Subcutaneous abdominal adipose tissue (tissue), 5 donors: ENCODE results near the gene ARHGAP21.
"Not testable (repeated sequence)": the region's sequence is repeated elsewhere in the genome, so short reads cannot be mapped to it uniquely, and the experiment has no call there.

ENCODE experiments used
- H3K27ac ChIP-seq: one replicate; pipeline ENCODE4 v1.7.0; 2013; ENCODE audit warnings: low read depth, mild to moderate bottlenecking, inconsistent platforms, low read length, moderate library complexity
- H3K27me3 ChIP-seq, 5 donors: one replicate each; pipeline ENCODE4 v1.7.0; 2013; ENCODE audit warnings: low read length in 5 of 5, inconsistent platforms in 1 of 5; ENCODE audit not compliant: control insufficient read depth in 5 of 5, insufficient read depth in 4 of 5
- H3K36me3 ChIP-seq, 5 donors: one replicate each; pipeline ENCODE4 v1.7.0; 2013; ENCODE audit warnings: low read length in 5 of 5; ENCODE audit not compliant: control insufficient read depth in 5 of 5, insufficient read depth in 5 of 5
- H3K4me1 ChIP-seq, 5 donors: one replicate each; pipeline ENCODE4 v1.7.0; 2013; ENCODE audit warnings: low read length in 5 of 5, mild to moderate bottlenecking in 3 of 5, moderate library complexity in 1 of 5; ENCODE audit not compliant: control insufficient read depth in 5 of 5, insufficient read depth in 5 of 5
- H3K4me3 ChIP-seq, 5 donors: one replicate each; pipeline ENCODE4 v1.7.0; 2013; ENCODE audit warnings: low read length in 5 of 5, low read depth in 1 of 5
- H3K9ac ChIP-seq, 5 donors: one replicate each; pipeline ENCODE4 v1.7.0; 2013; ENCODE audit warnings: low read length in 5 of 5, mild to moderate bottlenecking in 4 of 5, moderate library complexity in 3 of 5
- H3K9me3 ChIP-seq, 5 donors: one replicate each; pipeline ENCODE4 v1.7.0; 2013; ENCODE audit warnings: low read length in 5 of 5; ENCODE audit not compliant: control insufficient read depth in 5 of 5
- donor health status: healthy.
- donor health status: healthy.
- donor health status: healthy.
- donor health status: healthy.
- donor health status: healthy.

The ARHGAP21 gene

GRCh38 chr10:24674892-24675632 is 48.6 kb downstream of the ARHGAP21 start:
- Histone ChIP-seq H3K9me3 (peaks cover 0 to 3% (median 0%) of the 10 kb centered on the region in 5 donors), H3K36me3 (no peaks in the 10 kb centered on the region), H3K9ac (no peak overlapping the region), H3K27ac (no peak overlapping the region), H3K4me1 (no peaks in the 10 kb centered on the region), H3K4me3 (no peak overlapping the region), H3K27me3 (no peaks in the 10 kb centered on the region)

DNA sequence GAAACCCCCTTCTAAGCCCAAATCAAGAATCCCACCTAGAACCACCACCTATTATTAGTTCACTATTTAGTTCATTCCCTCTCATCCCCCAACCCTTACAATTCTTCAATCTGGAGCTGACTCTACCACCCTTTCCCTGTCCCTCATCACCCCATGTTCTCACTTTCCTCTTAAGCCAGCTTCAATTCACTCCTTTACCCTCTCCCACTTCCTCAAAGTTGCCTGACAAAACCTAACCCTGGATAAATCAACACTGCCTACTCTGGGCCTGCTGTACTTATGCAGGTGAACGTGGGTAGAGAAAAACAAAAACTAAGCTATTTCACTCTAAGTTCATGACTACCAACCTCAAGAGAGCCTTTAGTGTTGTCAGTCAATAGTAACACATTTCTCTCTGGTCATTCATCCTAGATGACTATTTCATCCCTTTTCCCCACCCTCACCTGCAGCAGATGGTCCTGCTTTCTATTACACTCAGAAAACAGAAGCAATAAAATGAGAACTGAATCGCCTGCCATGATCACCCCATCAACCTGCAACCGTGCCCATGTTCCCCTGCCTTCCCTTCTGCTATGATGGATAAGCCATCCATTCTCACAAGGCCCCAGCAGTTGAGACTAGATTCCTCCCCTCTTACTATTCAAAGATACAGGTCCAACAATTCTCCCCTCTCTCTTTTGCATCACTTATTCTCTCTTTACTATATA is 52.6 kb downstream of the ARHGAP21 start:
- H3K9ac ChIP-seq = no peak overlapping the region
- no peak overlapping the region for H3K4me3 ChIP-seq
- H3K4me1 ChIP-seq = no peaks in the 10 kb centered on the region
- no peaks in the 10 kb centered on the region for H3K27me3 ChIP-seq
- H3K27ac ChIP-seq = no peak overlapping the region
- H3K9me3 ChIP-seq = no peaks in the 10 kb centered on the region
- peaks cover 5 to 11% (median 8%) of the 10 kb centered on the region in 5 donors for H3K36me3 ChIP-seq

GRCh38 chr10:24669285-24669852 is 54.3 kb downstream of the ARHGAP21 start:
- Histone ChIP-seq H3K4me1 (no peaks in the 10 kb centered on the region), H3K27ac (no peak overlapping the region), H3K36me3 (peaks cover 5 to 15% (median 8%) of the 10 kb centered on the region in 5 donors), H3K4me3 (no peak overlapping the region), H3K9me3 (no peaks in the 10 kb centered on the region), H3K9ac (no peak overlapping the region), H3K27me3 (no peaks in the 10 kb centered on the region)

DNA sequence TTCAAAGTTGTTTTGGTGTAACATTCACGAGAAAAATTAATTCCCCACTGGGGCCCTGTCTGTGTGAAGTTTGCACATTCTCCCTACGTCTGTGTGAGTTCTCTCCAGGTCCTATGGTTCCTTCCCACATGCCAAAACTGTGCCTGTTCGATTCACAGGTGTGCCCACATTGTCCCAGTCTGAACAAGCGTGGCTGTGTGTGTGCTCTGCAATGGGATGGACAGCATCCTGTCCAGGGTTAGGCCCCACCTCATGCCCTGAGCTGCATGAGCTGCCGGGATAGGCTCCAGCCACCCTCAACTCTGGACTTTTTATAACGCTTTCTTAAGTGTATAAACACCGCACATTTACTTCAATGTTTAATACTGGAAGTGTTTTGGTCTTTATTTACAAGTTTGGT is 55.4 kb downstream of the ARHGAP21 start:
- Histone ChIP-seq H3K9ac (no peak overlapping the region), H3K27me3 (no peaks in the 10 kb centered on the region), H3K36me3 (peaks cover 12 to 22% (median 14%) of the 10 kb centered on the region in 5 donors), H3K4me3 (no peak overlapping the region), H3K9me3 (no peaks in the 10 kb centered on the region), H3K27ac (no peak overlapping the region), H3K4me1 (no peaks in the 10 kb centered on the region)

DNA sequence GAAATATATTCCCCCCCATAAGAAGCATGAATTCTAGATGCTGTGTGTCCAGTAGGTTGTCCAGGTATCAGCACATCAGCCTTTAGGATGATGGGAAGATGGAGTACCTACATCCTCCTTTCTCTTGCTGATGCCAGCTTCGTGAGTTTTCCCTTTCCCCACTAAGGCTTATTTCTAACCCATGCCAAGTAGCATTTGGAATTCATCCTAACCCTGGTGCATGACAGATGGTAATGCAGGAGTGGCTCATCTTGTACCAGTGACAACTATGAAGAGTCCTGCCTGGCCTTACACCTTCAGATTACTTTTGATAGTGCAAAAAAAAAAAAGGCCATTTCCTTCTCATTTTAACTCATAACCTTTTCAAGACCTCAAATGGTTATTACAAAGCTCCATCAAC is 58.7 kb downstream of the ARHGAP21 start:
- no peak overlapping the region for H3K27ac ChIP-seq
- H3K27me3 ChIP-seq = no peaks in the 10 kb centered on the region
- no peaks in the 10 kb centered on the region for H3K4me1 ChIP-seq
- no peak overlapping the region for H3K9ac ChIP-seq
- H3K9me3 ChIP-seq = no peaks in the 10 kb centered on the region
- H3K36me3 ChIP-seq = peaks cover 12 to 22% (median 14%) of the 10 kb centered on the region in 5 donors
- H3K4me3 ChIP-seq = no peak overlapping the region

GRCh38 chr10:24661376-24661775 is 62.3 kb downstream of the ARHGAP21 start:
- H3K27ac ChIP-seq = no peak overlapping the region
- H3K27me3 ChIP-seq = no peaks in the 10 kb centered on the region
- H3K9me3 ChIP-seq = no peaks in the 10 kb centered on the region
- H3K4me3 ChIP-seq = no peak overlapping the region
- H3K36me3 ChIP-seq = peaks cover 6 to 16% (median 11%) of the 10 kb centered on the region in 5 donors
- H3K9ac ChIP-seq = no peak overlapping the region
- no peaks in the 10 kb centered on the region for H3K4me1 ChIP-seq

DNA sequence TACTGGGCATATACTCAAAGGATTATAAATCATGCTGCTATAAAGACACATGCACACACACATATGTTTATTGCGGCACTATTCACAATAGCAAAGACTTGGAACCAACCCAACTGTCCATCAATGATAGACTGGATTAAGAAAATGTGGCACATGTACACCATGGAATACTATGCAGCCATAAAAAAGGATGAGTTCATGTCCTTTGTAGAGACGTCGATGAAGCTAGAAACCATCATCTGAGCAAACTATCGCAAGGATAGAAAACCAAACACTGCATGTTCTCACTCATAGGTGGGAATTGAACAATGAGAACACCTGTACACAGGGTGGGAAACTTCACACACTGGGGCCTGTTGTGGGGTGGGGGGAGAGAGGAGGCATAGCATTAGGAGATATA is 65.4 kb downstream of the ARHGAP21 start:
- not testable (repeated sequence) for H3K27me3 ChIP-seq

DNA sequence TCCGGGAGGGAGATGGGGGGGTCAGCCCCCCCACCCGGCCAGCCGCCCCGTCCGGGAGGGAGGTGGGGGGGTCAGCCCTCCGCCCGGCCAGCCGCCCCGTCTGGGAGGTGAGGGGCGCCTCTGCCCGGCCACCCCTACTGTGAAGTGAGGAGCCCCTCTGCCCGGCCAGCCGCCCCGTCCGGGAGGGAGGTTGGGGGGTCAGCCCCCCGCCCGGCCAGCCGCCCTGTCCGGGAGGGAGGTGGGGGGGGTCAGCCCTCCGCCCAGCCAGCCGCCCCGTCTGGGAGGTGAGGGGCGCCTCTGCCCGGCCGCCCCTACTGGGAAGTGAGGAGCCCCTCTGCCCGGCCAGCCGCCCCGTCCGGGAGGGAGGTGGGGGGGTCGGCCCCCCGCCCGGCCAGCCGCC is 67.4 kb downstream of the ARHGAP21 start:
- not testable (repeated sequence) for H3K9ac ChIP-seq, H3K9me3 ChIP-seq, H3K4me3 ChIP-seq, H3K4me1 ChIP-seq, H3K27ac ChIP-seq, H3K27me3 ChIP-seq, H3K36me3 ChIP-seq

More for the DNA sequence above, 65.4 kb downstream of the ARHGAP21 start:
- H3K9ac ChIP-seq, H3K4me1 ChIP-seq, H3K4me3 ChIP-seq, H3K9me3 ChIP-seq, H3K36me3 ChIP-seq, H3K27ac ChIP-seq: not testable (repeated sequence)

- no peak overlapping the region for H3K27ac ChIP-seq
- H3K9ac ChIP-seq = no peak overlapping the region
- H3K36me3 ChIP-seq = no peaks in the 10 kb centered on the region
These were observed 71.2 kb downstream of the ARHGAP21 start for GRCh38 chr10:24652381-24652957.

DNA sequence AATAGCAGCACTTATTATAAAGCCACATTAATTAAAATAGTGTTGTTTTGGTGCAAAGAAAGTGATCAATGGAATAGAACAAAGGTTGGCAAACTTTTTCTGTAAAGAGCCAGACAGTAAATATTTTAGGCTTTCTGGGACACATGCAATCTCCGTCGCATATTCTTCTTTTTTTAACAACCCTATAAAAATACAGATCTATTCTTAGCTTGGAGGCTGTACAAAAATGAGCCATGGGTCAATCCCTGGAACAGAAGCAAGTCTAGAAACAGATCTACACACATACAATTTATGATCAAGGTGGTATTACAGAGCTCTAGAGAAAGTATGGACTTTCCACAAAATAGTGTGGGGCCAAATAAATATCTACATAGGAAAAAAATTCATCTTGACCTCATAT is 71.8 kb downstream of the ARHGAP21 start:
- no peak overlapping the region for H3K9ac ChIP-seq
- H3K4me3 ChIP-seq = no peak overlapping the region
- H3K4me1 ChIP-seq = peaks cover 0 to 15% (median 6%) of the 10 kb centered on the region in 5 donors
- no peaks in the 10 kb centered on the region for H3K36me3 ChIP-seq
- no peaks in the 10 kb centered on the region for H3K27me3 ChIP-seq
- no peak overlapping the region for H3K27ac ChIP-seq
- H3K9me3 ChIP-seq = no peaks in the 10 kb centered on the region

More at GRCh38 chr10:24652381-24652957, 71.2 kb downstream of the ARHGAP21 start:
- Histone ChIP-seq H3K4me3 (no peak overlapping the region), H3K9me3 (no peaks in the 10 kb centered on the region), H3K27me3 (no peaks in the 10 kb centered on the region), H3K4me1 (peaks cover 0 to 15% (median 6%) of the 10 kb centered on the region in 5 donors)
